ENCODE measurements around the gene SERP2.

- TF ChIP-seq ZNF274 (IDR thresholded peaks at IDR 0.05; ENCODE audit: low read depth, low read length) = no peak
- no peak for TF ChIP-seq SUZ12 (IDR thresholded peaks at IDR 0.05; ENCODE audit: extremely low read depth, insufficient read depth, insufficient read length)
Observed at GRCh38 chr13:44417876-44418275, 44.3 kb downstream of the SERP2 start.

All from NT2/D1 (cell line).